Mononuclear cell (primary cell): ENCODE measurements around the gene PKMYT1. TPM values are rescaled to one million over a fixed set of nuclear protein-coding genes. Genes with fewer than 3 reads are reported as not detected.
A peak's percentile ranks its signal among the peaks of the same experiment; 100 is the strongest.

Experiments
- H3K27me3 ChIP-seq: 2 replicates; pipeline ENCODE4 v1.6.0; 2011; ENCODE audit warnings: low read length, control low read depth; ENCODE audit not compliant: insufficient read depth
- H3K4me1 ChIP-seq: 2 replicates; pipeline ENCODE4 v1.5.1; 2011; ENCODE audit warnings: mild to moderate bottlenecking, low read length, control low read depth; ENCODE audit not compliant: insufficient read depth
- H3K4me3 ChIP-seq: 2 replicates; pipeline ENCODE4 v1.5.1; 2011; ENCODE audit warnings: mild to moderate bottlenecking, low read length, moderate library complexity
- H3K9me3 ChIP-seq: 2 replicates; pipeline ENCODE4 v1.5.1; 2011; ENCODE audit warnings: low read depth, mild to moderate bottlenecking, control low read depth, low read length
- total RNA-seq: library from RNA; depleted of rRNA; stranded (reverse); fragments of >200 nt; gene quantifications from one replicate; pipeline ENCODE4 v1.2.3, GENCODE V29; 2012

PKMYT1 gene
- total RNA-seq, 1 donor = 1.3 TPM

DNA sequence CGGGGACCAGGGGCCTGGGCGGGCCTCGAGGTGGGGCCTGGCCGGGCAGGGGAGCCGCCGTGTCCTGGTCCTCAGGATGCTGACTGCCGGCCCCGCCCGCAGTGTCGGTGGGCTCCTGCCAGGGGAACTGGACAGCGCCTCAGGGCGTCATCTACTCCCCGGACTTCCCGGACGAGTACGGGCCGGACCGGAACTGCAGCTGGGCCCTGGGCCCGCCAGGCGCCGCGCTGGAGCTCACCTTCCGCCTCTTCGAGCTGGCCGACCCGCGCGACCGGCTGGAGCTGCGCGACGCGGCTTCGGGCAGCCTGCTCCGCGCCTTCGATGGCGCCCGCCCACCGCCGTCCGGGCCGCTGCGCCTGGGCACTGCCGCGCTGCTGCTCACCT, 13.4 kb downstream of the PKMYT1 start:
- H3K9me3 ChIP-seq = no peaks in the 10 kb centered on the region
- peaks cover 76% of the 10 kb centered on the region for H3K4me1 ChIP-seq
- peaks cover 46% of the 10 kb centered on the region for H3K27me3 ChIP-seq
- H3K4me3 ChIP-seq = no peak overlapping the region

DNA sequence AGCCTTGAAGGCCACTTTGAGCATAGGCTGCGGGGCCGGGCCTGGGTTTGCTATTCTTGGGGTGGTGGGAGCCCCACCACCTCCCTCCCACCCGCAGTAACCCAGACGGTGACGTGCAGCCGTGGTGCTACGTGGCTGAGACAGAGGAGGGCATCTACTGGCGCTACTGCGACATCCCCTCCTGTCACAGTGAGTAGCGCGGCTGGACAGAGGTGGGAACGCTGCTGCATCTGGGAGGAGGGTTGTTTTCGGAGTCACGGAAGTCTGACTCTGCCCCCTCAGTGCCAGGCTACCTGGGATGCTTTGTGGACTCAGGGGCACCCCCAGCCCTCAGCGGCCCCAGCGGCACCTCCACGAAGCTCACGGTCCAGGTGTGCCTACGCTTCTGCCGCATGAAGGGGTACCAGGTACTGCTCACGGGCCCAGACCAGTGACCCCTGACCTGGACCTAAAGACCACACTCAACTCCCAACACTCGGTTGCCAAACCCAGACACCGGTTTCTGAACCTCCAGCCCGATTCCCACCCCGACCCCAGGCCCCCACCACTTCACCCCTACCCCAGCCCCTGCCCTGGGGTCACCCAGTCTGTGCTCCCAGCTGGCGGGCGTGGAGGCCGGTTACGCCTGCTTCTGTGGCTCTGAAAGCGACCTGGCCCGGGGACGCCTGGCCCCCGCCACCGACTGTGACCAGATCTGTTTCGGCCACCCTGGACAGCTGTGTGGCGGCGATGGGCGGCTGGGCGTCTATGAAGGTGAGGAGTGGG, 14.0 kb downstream of the PKMYT1 start:
- no peak overlapping the region for H3K4me3 ChIP-seq
- H3K9me3 ChIP-seq = no peaks in the 10 kb centered on the region
- peaks cover 80% of the 10 kb centered on the region for H3K4me1 ChIP-seq
- H3K27me3 ChIP-seq = peaks cover 46% of the 10 kb centered on the region

DNA sequence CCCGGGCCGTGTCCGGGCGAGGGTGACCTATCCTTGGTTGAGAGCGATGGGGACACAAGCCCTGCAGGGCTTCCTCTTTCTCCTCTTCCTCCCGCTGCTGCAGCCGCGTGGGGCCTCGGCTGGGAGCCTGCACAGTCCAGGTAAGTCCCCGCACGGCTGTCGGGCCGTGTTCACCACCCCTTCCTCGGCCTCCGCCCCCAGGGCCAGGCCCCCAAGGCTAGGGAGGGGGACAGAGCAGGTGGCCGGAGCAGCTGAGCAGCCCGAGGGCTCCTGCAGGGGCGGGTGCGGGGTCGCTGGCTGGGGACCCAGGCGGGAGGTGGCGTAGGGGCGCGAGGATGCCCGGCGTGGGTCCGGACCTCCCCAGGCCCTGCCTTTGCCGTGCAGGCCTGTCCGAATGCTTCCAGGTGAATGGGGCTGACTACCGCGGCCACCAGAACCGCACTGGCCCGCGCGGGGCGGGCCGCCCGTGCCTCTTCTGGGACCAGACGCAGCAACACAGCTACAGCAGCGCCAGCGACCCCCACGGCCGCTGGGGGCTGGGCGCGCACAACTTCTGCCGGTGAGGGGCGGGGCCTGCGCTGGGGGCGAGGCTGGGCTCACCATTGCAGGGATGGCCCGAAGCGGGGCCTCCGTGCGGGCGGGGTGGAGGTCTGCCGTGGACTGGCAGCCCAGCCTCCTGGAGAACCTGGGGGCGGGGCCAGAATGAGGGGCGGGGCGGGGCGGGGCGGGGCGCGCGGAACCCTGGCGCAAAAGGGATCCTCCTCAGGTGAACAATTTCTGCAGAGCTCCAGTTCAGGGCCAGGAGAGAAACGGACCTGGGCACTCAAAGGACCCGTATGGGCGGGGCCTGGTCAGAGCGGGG, 15.5 kb downstream of the PKMYT1 start:
- Histone ChIP-seq H3K4me1 (peaks cover 68% of the 10 kb centered on the region), H3K9me3 (no peaks in the 10 kb centered on the region), H3K4me3 (peak overlapping the region; percentile 25), H3K27me3 (peaks cover 46% of the 10 kb centered on the region)

GRCh38 chr16:2963723-2964474, 16.3 kb downstream of the PKMYT1 start, which contains the start of gene KREMEN2:
KREMEN2 (plus strand) TSS chr16:2964275; CDS start chr16:2964521, 246 bp downstream.
- H3K4me3 ChIP-seq = peak within 1 kb of the TSS; percentile 25
- peaks cover 66% of the 10 kb centered on the region for H3K4me1 ChIP-seq
- H3K27me3 ChIP-seq = peaks cover 46% of the 10 kb centered on the region
- no peaks in the 10 kb centered on the region for H3K9me3 ChIP-seq

- Histone ChIP-seq H3K9me3 (no peaks in the 10 kb centered on the region), H3K4me3 (no peak overlapping the region), H3K27me3 (peaks cover 42% of the 10 kb centered on the region), H3K4me1 (peaks cover 59% of the 10 kb centered on the region)
These were observed 17.0 kb downstream of the PKMYT1 start for GRCh38 chr16:2963074-2963722.

DNA sequence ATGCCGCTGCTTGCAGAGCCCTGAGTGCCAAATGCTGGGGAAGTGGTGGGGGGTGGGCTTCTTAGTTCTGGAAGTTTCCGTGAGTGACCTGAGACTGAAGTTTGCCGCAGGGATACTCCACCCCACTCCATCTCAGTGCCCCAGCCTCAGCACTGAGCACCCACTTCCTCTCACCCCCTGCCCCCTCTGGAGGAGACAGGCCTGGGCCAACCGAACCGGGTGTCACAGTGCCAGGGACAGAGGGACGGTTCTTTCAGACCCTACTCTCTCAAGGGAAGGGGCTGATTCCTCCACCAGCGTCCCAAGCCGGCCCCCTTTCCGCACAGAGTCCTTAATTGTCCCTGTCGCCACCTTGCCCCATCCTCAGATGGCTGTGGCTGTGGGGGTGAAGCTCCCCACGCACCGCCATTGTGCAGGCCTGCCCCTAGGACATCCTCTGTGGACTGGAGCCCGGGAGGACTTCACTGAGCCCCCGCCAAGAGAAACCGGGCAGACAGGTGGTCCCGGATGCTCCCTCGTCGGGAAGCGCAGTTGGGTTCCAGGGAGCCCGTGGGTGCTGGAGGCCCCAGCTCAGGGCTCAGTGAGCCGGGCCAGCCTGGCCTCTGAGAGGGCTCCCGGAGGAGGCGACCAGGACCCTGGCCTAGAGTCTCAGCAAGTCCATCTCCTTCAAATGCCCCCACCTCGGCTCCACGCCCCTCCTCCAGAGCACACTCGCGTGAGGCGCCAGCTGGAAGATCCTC, 17.7 kb downstream of the PKMYT1 start:
- Histone ChIP-seq H3K4me1 (peaks cover 52% of the 10 kb centered on the region), H3K27me3 (peaks cover 35% of the 10 kb centered on the region), H3K4me3 (no peak overlapping the region), H3K9me3 (no peaks in the 10 kb centered on the region)

DNA sequence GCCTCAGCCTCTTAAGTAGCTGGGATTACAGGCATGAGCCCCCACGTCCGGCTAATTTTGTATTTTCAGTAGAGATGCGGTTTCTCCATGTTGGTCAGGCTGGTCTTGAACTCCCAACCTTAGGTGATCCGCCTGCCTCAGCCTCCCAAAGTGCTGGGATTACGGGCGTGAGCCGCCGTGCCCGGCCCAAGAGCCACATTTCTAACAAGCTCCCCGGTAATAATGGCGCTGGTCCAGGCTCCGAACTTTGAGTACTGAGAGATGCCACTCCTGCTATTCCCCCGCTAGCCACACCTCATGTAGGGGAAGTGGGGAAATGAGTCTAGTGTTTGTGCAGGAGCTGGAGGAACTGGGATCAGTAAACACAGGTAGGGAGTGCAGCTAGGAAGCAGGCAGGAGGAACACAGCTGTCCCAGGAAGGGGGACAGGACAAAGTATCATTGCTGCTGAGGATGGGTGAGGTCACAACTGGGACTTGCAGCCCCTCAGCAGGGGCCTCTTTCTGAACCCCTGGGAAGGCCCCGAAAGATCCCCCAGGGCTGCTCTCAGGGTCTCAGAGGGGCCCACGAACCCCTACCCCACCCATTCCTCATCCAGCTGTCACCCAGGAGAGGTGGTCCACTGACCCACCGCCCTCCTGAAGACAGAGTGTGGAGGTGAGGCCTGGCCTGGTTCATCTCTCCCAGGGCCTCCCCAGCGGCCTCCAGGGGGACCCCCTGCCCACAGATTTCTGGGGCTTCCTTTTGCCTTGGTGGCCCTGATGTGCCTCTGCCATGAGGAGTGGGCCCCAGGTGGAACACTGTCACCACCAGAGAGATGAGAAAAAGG, 19.8 kb downstream of the PKMYT1 start:
- H3K27me3 ChIP-seq = peaks cover 22% of the 10 kb centered on the region
- H3K4me3 ChIP-seq = no peak overlapping the region
- H3K4me1 ChIP-seq = peaks cover 45% of the 10 kb centered on the region
- H3K9me3 ChIP-seq = no peaks in the 10 kb centered on the region

GRCh38 chr16:2959206-2959605, 21.0 kb downstream of the PKMYT1 start:
- Histone ChIP-seq H3K4me1 (peaks cover 35% of the 10 kb centered on the region), H3K9me3 (no peaks in the 10 kb centered on the region), H3K4me3 (no peak overlapping the region), H3K27me3 (peaks cover 16% of the 10 kb centered on the region)

GRCh38 chr16:2956579-2956956, 23.7 kb downstream of the PKMYT1 start:
- Histone ChIP-seq H3K4me3 (no peak overlapping the region), H3K9me3 (no peaks in the 10 kb centered on the region), H3K27me3 (no peaks in the 10 kb centered on the region), H3K4me1 (peaks cover 11% of the 10 kb centered on the region)

DNA sequence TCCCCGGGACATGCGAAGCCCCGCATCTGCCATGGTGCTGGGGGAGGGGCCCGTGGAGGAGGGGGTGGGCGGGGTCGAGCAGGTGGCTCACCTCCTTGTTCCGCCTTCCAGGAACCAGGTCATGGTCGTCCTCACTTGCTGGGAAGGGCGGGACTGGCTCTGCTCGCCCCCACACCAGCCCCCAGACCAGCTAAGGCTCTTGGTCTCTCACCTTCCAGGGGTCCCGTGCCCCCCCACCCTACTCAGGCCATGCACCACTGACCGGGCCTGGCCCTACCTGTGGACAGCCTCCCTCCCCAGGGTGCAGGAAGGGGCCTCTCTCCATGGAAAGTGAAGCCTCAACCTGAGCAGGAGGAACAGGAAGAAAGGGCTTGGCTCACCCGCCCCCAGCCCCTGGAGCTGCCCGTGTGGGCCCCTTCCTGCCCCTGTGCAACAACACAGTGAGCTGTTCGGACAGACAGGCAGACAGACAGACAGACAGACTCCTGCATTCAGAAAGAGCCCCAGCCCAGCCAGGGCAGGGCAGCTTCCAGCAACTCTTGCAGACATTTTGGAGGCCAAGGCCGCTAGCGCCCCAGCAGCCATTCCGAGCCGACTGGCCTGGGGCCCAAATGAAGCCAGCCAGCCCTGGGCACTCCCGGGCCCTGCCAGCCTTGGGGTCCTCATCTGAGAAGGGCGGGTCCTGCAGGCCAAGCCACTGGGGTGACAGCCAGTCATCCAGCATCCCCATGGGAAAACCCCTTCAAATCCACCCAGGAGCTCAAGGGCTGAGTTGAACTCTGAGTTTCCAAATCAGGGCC, 24.3 kb downstream of the PKMYT1 start:
- Histone ChIP-seq H3K4me3 (no peak overlapping the region), H3K9me3 (no peaks in the 10 kb centered on the region), H3K4me1 (peaks cover 9% of the 10 kb centered on the region), H3K27me3 (no peaks in the 10 kb centered on the region)

DNA sequence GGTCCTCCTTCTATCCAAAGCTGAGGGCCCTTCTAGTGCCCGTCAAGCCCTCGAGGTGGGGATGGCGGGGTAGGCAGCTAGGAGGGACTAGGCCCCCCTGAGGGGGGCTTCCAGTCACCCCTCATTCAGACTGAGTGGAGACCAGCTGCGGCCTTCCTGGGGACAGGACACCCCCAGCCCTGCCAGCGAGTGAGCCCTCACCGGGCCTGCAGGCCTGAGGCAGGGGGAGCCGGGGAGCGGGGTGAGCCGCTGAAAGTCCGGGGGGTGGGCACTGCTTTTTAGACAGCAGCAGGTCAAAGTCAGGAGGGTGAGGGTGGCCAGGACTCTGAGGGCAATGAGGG, 24.8 kb downstream of the PKMYT1 start:
- Histone ChIP-seq H3K4me1 (peaks cover 9% of the 10 kb centered on the region), H3K27me3 (no peaks in the 10 kb centered on the region), H3K4me3 (no peak overlapping the region), H3K9me3 (no peaks in the 10 kb centered on the region)

DNA sequence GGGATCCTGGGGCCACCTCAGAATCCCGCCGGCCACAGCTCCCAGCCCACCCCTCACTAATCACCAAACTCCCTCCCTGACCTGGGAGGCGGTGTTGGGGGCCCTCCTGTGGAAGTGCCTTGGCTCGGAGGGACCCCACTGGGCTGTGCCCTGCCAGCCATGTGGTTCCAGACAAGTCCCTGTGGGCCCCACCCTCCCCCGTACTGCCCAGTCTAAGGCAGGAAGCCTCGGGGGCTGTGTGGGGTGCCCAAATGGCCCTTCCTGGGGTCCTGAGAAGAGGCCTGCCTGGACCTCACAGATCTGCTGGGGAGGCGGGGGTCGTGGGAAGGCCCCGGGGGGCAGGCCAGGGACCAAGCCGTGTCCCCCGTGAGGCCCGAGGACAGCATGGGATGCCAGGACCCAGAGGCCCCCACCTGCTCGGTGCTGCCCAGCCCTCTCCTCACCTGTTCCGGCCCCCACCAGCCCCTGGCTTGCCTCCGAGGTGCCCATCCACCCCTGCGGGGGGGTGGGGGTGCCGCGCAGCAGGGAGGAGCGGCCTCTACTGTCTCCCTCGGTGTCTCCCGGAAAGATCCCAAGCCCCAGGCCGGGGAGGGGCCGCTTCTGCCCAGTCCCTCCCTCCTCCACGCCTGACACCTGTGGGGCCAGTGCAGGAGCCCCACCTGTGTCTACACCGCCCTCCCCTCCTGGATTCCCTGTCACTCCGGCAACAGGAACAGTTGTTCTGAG, 25.4 kb downstream of the PKMYT1 start:
- peaks cover 9% of the 10 kb centered on the region for H3K4me1 ChIP-seq
- no peaks in the 10 kb centered on the region for H3K27me3 ChIP-seq
- H3K9me3 ChIP-seq = no peaks in the 10 kb centered on the region
- H3K4me3 ChIP-seq = no peak overlapping the region
